Heart right ventricle (tissue), 16 donors: Measurements from ENCODE around the gene UBR2. TPM values are rescaled to one million over a fixed set of nuclear protein-coding genes. Genes with fewer than 3 reads are reported as not detected.
A peak's percentile ranks its signal among the peaks of the same experiment; 100 is the strongest.

Experiments used
- ATAC-seq, 8 donors: fragments of 200-7000 bp; cut with Tn5 transposase; one replicate each; pipeline ENCODE4 v1.9.1; 2020; ENCODE audit warnings: mild to moderate bottlenecking in 8 of 8, moderate library complexity in 8 of 8, moderate number of reproducible peaks in 1 of 8
- DNase-seq, 2 donors: peaks; one replicate each; pipeline ENCODE4 v3.0.0-alpha.2; 2020
- H3K27ac ChIP-seq, 10 donors: fragments of 200-600 bp; sonication (generic) in 2 of 10; one replicate each; pipeline versions ENCODE4 v1.5.0 to v1.8.0; 2020 to 2022; ENCODE audit warnings: mild to moderate bottlenecking in 3 of 10
- H3K27me3 ChIP-seq, 7 donors: fragments of 200-600 bp; one replicate each; pipeline ENCODE4 v1.8.0; 2021 to 2022; ENCODE audit warnings: mild to moderate bottlenecking in 2 of 7
- H3K36me3 ChIP-seq, 9 donors: fragments of 200-600 bp; sonication (generic) in 1 of 9; one replicate each; pipeline versions ENCODE4 v1.5.0 to v1.8.0; 2020 to 2022; ENCODE audit warnings: mild to moderate bottlenecking in 2 of 9
- H3K4me1 ChIP-seq, 9 donors: fragments of 200-600 bp; sonication (generic) in 1 of 9; one replicate each; pipeline versions ENCODE4 v1.5.0 to v1.8.0; 2020 to 2022; ENCODE audit warnings: mild to moderate bottlenecking in 4 of 9
- H3K4me3 ChIP-seq, 10 donors: fragments of 200-600 bp; sonication (generic) in 2 of 10; one replicate each; pipeline versions ENCODE4 v1.5.0 to v1.8.0; 2020 to 2022; ENCODE audit warnings: mild to moderate bottlenecking in 7 of 10, moderate library complexity in 2 of 10
- H3K9me3 ChIP-seq, 11 donors: fragments of 200-600 bp in 10 of 11; sonication (generic) in 2 of 11; one replicate each; pipeline versions ENCODE4 v1.5.0 to v1.8.0; 2013 to 2022; ENCODE audit warnings: mild to moderate bottlenecking in 2 of 11, control low read depth in 1 of 11, moderate library complexity in 1 of 11
- WGBS, 2 donors: extraction: QIAGEN DNeasy Blood & Tissue Kit; methylation state at CpG; one replicate each; pipeline ENCODE4 v1.1.7; 2013; ENCODE audit warnings: inconsistent platforms in 1 of 2; 5-methylcytosine and 5-hydroxymethylcytosine counted together
- intact Hi-C, 10 donors: fragments of 100-400 bp; cut with DNase I; formaldehyde crosslinking; loops; one replicate each; pipeline versions ENCODE4 v1.11.1 to v1.14.2; 2022
- polyA plus RNA-seq, 2 donors: library from polyadenylated mRNA; stranded (reverse); fragments of 200-250 nt; gene quantifications; one replicate each; pipeline ENCODE4 v1.2.3, GENCODE V29; 2013
- total RNA-seq, 10 donors: library from RNA; stranded (reverse); fragmentation: NEBNext Ultra II Directional in 3 of 10; extraction: Animal tissue kit (Norgen Biotek cat#: 25700) in 3 of 10; gene quantifications; one replicate each; pipeline versions ENCODE4 v1.2.1 to v1.2.4, GENCODE V29; 2021 to 2023
- TF ChIP-seq, protein P1 (sequence below), 9 donors: fragments of 200-600 bp; sonication (generic) in 2 of 9; IDR thresholded peaks; one replicate each; pipeline versions ENCODE4 v1.5.0 to v1.8.0; 2021 to 2022; ENCODE audit warnings: antibody characterized with exemption in 9 of 9, mild to moderate bottlenecking in 5 of 9, moderate library complexity in 1 of 9
- donor health status: Arrhythmogenic right ventricular cardiomyopathy.
- donor health status: ischemic (EF 13 %, LVEDD 7.1; RV severe dilation, severe dysfunction).
- donor health status: healthy with polysubstance abuse.
- donor health status: DM: no; HTN: yes; CAD: no.
- donor health status: DM: no; HTN: no; CAD: no.
- donor health status: ischemic (EF 25% LVEDD 6.9; RV normal size, moderate dysfunction).
- donor health status: ischemic (EF 25% LVEDD 5.7; RV mildly dilated, moderate dysfunction).
- donor health status: healthy.
- donor health status: DM: yes; HTN: yes; CAD: no.
- donor health status: Ischemic cardiomyopathy.
- donor health status: ischemic (EF 35%, LVEDD 5.7; RV mildly dilated, moderate dysfunction).
- donor health status: nonischemic (EF 11% LVEDD 7.7; RV severe dilation, severe dysfunction).
- donor health status: DM: yes; HTN: yes; CAD: no.
- donor health status: PGD.
- donor health status: ischemic (EF 29% LVEDD 5.4; RV normal size, mild dysfunction).
- donor health status: nonischemic (EF 23%, LVEDD 6.1; RV moderate dilation, normal function).

The UBR2 gene
- total and polyA plus RNA-seq, 12 donors = 6.7 to 36.5 (median 34.4) TPM

- H3K27ac ChIP-seq = no peak overlapping the region
- no peaks in the 10 kb centered on the region for H3K27me3 ChIP-seq
- no peak overlapping the region for H3K4me3 ChIP-seq
- WGBS, 2 donors = 56 to 65% methylated on average over 5 of the region's 5 CpGs
- intact Hi-C loops = no loop called here
- ATAC-seq (peak in 2 of 8 donors; percentile 13 to 41), DNase-seq (no peak)
- TF ChIP-seq, protein P1, sequence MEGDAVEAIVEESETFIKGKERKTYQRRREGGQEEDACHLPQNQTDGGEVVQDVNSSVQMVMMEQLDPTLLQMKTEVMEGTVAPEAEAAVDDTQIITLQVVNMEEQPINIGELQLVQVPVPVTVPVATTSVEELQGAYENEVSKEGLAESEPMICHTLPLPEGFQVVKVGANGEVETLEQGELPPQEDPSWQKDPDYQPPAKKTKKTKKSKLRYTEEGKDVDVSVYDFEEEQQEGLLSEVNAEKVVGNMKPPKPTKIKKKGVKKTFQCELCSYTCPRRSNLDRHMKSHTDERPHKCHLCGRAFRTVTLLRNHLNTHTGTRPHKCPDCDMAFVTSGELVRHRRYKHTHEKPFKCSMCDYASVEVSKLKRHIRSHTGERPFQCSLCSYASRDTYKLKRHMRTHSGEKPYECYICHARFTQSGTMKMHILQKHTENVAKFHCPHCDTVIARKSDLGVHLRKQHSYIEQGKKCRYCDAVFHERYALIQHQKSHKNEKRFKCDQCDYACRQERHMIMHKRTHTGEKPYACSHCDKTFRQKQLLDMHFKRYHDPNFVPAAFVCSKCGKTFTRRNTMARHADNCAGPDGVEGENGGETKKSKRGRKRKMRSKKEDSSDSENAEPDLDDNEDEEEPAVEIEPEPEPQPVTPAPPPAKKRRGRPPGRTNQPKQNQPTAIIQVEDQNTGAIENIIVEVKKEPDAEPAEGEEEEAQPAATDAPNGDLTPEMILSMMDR (IDR thresholded peaks at IDR 0.05) = no peak
- H3K9me3 ChIP-seq = no peaks in the 10 kb centered on the region
- peaks cover 0 to 6% (median 0%) of the 10 kb centered on the region in 9 donors for H3K4me1 ChIP-seq
- peaks cover 0 to 99% (median 36%) of the 10 kb centered on the region in 9 donors for H3K36me3 ChIP-seq
Observed at GRCh38 chr6:42618686-42619085, 54.9 kb downstream of the UBR2 start.

DNA sequence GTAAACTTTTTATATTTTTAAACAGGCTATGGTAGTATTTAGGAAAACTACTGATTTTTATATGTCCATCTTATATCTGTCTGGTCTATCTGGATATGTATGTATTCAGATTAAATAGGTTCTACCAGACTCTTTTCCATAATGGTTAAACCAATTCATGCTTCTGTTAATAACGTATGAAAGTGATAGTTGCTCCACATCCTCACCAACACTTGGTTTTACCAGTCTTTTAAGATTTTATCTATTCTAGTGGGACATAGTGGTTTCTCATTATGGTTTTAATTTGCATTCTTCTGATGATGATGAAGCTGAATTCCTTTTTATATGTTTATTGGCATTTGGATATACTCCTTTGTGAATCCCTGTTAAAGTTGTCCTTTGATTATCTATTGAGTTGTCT is 56.1 kb downstream of the UBR2 start:
- DNase-seq = no peak
- ATAC-seq = no peak
- no peaks in the 10 kb centered on the region for H3K27me3 ChIP-seq
- peaks cover 0 to 96% (median 36%) of the 10 kb centered on the region in 9 donors for H3K36me3 ChIP-seq
- 79 to 83% methylated on average over 1 of the region's 1 CpG for WGBS, 2 donors
- no peaks in the 10 kb centered on the region for H3K9me3 ChIP-seq
- no peak overlapping the region for H3K27ac ChIP-seq
- intact Hi-C loops = no loop called here
- no peak overlapping the region for H3K4me3 ChIP-seq
- peaks cover 0 to 10% (median 0%) of the 10 kb centered on the region in 9 donors for H3K4me1 ChIP-seq
- TF ChIP-seq, protein P1 (IDR thresholded peaks at IDR 0.05) = no peak

DNA sequence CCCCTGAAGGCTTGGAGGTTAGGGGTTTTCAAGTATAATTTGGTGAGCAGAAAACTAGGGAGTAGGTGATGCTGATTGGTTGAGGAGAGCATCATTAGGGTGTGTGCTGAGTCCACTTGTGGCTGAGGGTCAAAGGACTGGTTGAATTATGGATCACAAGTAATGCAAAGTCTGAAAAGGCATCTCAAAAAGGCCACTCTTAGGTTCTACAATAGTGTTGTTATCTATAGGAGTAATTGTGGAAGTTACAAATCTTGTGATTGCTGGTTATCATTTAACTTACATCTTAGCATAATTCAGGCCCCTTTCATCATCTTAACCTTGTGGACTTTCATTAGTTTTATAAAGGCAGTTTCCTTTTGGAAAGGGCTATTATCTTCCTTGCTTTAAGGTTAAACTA is 60.8 kb downstream of the UBR2 start:
- H3K36me3 ChIP-seq = peaks cover 0 to 97% (median 13%) of the 10 kb centered on the region in 9 donors
- intact Hi-C loops = no loop called here
- no peak overlapping the region for H3K27ac ChIP-seq
- H3K9me3 ChIP-seq = no peaks in the 10 kb centered on the region
- H3K27me3 ChIP-seq = no peaks in the 10 kb centered on the region
- ATAC-seq (no peak), DNase-seq (no peak)
- peaks cover 0 to 19% (median 7%) of the 10 kb centered on the region in 9 donors for H3K4me1 ChIP-seq
- TF ChIP-seq, protein P1 (IDR thresholded peaks at IDR 0.05) = no peak
- no peak overlapping the region for H3K4me3 ChIP-seq

DNA sequence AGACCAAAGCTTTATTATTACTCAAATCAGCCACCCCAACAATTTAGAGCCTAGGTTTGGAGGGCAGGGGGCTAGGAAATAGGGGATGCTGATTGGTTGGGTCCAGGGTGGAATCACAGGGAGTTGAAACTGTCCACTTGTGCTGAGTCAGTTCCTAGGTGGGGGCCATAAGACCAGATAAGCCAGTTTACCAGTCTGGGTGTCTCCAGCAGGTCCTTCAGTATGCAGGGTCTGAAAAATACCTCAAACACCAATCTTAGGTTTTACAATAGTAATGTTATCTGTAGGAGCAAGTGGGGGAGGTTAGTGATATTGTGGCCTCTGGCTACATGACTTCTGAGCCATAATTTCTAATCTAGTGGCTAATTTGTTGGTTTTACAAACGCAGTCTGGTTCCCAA is 63.2 kb downstream of the UBR2 start:
- H3K36me3 ChIP-seq = peaks cover 0 to 94% (median 16%) of the 10 kb centered on the region in 9 donors

More for the DNA sequence above, 63.2 kb downstream of the UBR2 start:
- H3K9me3 ChIP-seq = no peaks in the 10 kb centered on the region
- H3K27me3 ChIP-seq = no peaks in the 10 kb centered on the region
- H3K4me3 ChIP-seq = no peak overlapping the region
- TF ChIP-seq, protein P1 (IDR thresholded peaks at IDR 0.05) = no peak
- no peak overlapping the region for H3K27ac ChIP-seq
- 87 to 97% methylated on average over 1 of the region's 1 CpG for WGBS, 2 donors
- no peak for DNase-seq
- ATAC-seq = no peak
- intact Hi-C loops = no loop called here
- H3K4me1 ChIP-seq = peaks cover 0 to 22% (median 7%) of the 10 kb centered on the region in 9 donors
